Stimulated activated CD4-positive, alpha-beta T cell treated with anti-CD3 and anti-CD28 coated beads, TNF-alpha, amount 100 ng/mL, for 1 hour (primary cell): ENCODE results near the gene RBM11.

ENCODE experiments used
- DNase-seq, 3 donors: peaks; one replicate each; pipeline ENCODE4 v3.0.0-alpha.2; 2020; ENCODE audit warnings: low read depth in 3 of 3, low spot score in 1 of 3

RBM11 gene

DNA sequence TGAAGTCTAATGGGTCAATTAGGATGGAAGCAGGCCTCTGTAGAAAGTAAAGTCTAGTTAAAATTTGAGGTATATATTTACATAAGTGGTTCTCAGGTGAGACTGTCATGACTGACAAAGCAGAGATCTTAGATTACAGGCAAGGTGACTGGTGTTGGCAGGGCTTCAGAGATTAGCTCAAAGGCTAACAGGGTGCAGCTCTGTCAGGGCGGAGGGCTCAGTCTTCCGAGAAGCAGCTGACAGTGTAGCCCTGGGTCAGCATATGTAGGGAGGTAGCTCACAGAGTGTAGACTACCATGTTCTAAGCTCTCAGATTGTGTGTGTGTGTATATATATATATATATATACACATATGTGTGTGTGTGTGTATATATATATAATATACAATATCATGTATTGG, 54.7 kb downstream of the RBM11 start:
- no peak for DNase-seq

DNA sequence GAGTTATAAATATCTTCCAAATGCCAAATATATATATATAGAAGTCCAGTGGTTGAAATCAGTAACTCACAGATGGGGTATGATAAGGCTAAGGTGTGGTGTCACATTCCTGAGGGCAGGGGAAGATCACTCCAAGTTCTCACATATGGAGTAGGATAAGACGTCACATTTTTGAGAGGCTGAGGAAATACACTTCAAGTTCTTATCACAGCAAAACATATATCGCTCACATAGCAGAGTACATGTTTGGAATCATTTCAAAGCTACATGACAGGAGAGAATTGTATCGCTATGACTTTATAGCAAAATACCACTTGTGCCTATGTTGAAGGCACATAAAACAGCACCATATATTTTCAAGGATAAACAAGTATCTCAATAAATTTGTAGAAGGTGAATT, 55.1 kb downstream of the RBM11 start:
- no peak for DNase-seq

DNA sequence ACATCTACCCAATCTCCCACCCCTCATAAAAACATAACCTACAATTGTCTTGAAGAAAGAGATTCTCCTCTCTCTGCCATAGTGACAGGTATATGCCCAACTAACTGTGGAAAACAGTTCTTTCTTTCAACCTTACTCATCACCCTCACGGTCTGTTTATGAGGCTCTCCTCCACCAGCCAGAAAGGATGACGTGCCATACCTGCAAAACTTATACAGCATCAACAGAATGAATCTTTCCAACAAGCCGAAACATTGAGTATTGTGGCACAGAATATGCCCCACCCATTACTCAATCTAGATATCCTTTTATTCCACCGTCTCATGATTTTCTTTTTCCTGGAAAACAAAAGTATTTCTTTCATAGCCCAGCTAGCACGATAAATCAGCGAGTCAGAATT, 55.7 kb downstream of the RBM11 start:
- DNase-seq: no peak

- no peak for DNase-seq
Observed at GRCh38 chr21:14273736-14274538, 58.0 kb downstream of the RBM11 start.

DNA sequence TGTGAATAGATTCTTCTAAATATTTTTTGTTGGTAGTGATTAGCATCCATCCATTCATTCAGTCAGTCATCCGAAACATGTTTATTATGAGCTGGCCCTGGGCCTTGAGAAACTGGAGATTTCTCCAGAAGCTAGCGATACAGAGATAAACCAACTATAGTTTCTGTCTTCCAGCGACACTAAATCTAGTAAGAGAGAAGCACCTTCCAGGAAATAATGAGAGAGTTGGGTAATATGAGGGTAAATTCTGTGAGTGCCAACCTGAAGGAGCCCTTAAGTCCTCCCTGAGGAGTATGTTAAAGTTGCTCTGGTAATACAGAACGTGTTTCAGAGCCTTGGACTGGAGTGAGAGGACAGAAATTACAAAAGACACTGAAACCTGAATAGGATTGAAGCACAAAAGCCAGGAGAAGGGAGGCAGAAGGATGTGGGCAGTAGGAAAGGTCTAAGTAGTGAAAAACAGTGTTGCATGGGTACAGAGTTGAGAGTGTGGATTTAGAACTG, 59.8 kb downstream of the RBM11 start:
- no peak for DNase-seq
